Measurements from ENCODE around the gene CTSC. TPM values are rescaled to one million over a fixed set of nuclear protein-coding genes. Genes with fewer than 3 reads are reported as not detected.

The CTSC gene
- total RNA-seq, 4 donors from 2014 or later: 54.8 to 87.5 (median 64.2) TPM

Other genes with a start within 250 kb of the CTSC start
- gene RAB38, start 162.3 kb downstream of the CTSC start, total RNA-seq: 10 to 100 TPM in 2 of 4 donors, 1 to 10 TPM in 2; 5.6 to 12.9 (median 9.0) TPM